KMS-11 (cell line): ENCODE results near the gene SRP72.

Experiments used
- H2AFZ ChIP-seq: fragments of 200-600 bp; sonication (generic); 2 replicates; pipeline ENCODE4 v1.6.1; 2016; ENCODE audit warnings: antibody characterized with exemption, mixed run types, low read depth
- H3K27ac ChIP-seq: fragments of 200-600 bp; sonication (generic); 2 replicates; pipeline ENCODE4 v1.6.1; 2016; ENCODE audit warnings: mild to moderate bottlenecking, mixed run types
- H3K27me3 ChIP-seq: fragments of 200-600 bp; sonication (generic); 2 replicates; pipeline ENCODE4 v1.6.1; 2017; ENCODE audit warnings: mild to moderate bottlenecking, low read depth, mixed run types, moderate library complexity; ENCODE audit not compliant: insufficient read depth
- H3K36me3 ChIP-seq: fragments of 200-600 bp; sonication (generic); 2 replicates; pipeline ENCODE4 v1.6.1; 2017; ENCODE audit warnings: mild to moderate bottlenecking, mixed run types; ENCODE audit not compliant: insufficient read depth
- H3K4me1 ChIP-seq: fragments of 200-600 bp; sonication (generic); 2 replicates; pipeline ENCODE4 v1.6.1; 2016; ENCODE audit warnings: mild to moderate bottlenecking, low read depth, mixed run types; ENCODE audit not compliant: poor library complexity, severe bottlenecking
- H3K4me2 ChIP-seq: fragments of 200-600 bp; sonication (generic); 2 replicates; pipeline ENCODE4 v1.7.0; 2016; ENCODE audit warnings: mild to moderate bottlenecking, mixed run types
- H3K4me3 ChIP-seq: fragments of 200-600 bp; sonication (generic); IDR thresholded peaks from 2 replicates; pipeline ENCODE4 v1.6.1; 2017; ENCODE audit warnings: low read depth, low read length, mixed read lengths; ENCODE audit not compliant: insufficient read depth
- H3K79me2 ChIP-seq: fragments of 200-600 bp; sonication (generic); 2 replicates; pipeline ENCODE4 v1.6.1; 2016; ENCODE audit warnings: low read depth, mixed run types; ENCODE audit not compliant: insufficient read depth
- H3K9ac ChIP-seq: fragments of 200-600 bp; sonication (generic); 2 replicates; pipeline ENCODE4 v1.6.1; 2016; ENCODE audit warnings: mild to moderate bottlenecking, mixed run types
- H4K20me1 ChIP-seq: fragments of 200-600 bp; sonication (generic); 2 replicates; pipeline ENCODE4 v1.6.1; 2016; ENCODE audit warnings: mild to moderate bottlenecking, mixed run types; ENCODE audit not compliant: insufficient read depth
- TF ChIP-seq, protein P1 (sequence below): fragments of 200-600 bp; sonication (generic); conservative IDR thresholded peaks from 2 replicates; pipeline ENCODE4 v1.6.1; 2017; ENCODE audit warnings: low read depth, mild to moderate bottlenecking, antibody characterized with exemption, low read length, moderate library complexity, mixed read lengths

Gene SRP72

DNA sequence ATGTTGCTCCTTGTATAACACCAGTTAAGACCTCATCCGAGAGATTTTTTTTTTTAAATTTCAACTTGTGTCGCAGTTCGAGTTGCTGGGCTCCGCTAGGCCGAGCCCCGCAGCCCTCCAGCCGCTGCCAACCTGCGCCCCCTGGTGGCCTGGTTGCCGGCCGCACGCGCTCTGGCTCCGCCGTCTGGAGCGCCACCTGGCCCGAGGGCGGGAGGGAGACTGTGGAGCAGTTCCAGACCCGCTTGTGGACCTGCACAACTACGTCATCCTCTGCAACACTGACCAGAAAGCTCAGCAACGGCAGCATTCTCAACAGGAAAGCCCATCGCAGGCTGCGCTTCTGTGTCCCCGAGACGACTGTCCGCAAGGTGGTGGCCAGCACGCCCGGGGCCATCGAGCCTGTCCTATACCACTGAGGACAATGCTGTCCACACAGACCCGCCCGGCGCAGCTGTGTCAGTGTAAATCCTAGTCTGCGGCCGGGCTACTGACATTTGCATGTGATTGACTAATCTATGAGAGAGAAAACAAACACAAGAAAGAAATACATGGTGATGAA is 77.2 kb downstream of the SRP72 start:
- peaks cover 3% of the 10 kb centered on the region for H3K4me1 ChIP-seq
- peak overlapping the region; percentile 20; the same call in 1 of the 2 replicates for H3K9ac ChIP-seq
- peak overlapping the region; percentile 59 for H3K4me2 ChIP-seq
- H3K27me3 ChIP-seq, result no peaks in the 10 kb centered on the region
- TF ChIP-seq, protein P1, sequence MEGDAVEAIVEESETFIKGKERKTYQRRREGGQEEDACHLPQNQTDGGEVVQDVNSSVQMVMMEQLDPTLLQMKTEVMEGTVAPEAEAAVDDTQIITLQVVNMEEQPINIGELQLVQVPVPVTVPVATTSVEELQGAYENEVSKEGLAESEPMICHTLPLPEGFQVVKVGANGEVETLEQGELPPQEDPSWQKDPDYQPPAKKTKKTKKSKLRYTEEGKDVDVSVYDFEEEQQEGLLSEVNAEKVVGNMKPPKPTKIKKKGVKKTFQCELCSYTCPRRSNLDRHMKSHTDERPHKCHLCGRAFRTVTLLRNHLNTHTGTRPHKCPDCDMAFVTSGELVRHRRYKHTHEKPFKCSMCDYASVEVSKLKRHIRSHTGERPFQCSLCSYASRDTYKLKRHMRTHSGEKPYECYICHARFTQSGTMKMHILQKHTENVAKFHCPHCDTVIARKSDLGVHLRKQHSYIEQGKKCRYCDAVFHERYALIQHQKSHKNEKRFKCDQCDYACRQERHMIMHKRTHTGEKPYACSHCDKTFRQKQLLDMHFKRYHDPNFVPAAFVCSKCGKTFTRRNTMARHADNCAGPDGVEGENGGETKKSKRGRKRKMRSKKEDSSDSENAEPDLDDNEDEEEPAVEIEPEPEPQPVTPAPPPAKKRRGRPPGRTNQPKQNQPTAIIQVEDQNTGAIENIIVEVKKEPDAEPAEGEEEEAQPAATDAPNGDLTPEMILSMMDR, result peak; percentile 98
- H3K4me3 ChIP-seq, result peak overlapping the region; percentile 60
- H2AFZ ChIP-seq, result peak overlapping the region; percentile 84
- H3K36me3 ChIP-seq, result no peaks in the 10 kb centered on the region
- no peaks in the 10 kb centered on the region for H3K79me2 ChIP-seq
- H3K27ac ChIP-seq, result no peak overlapping the region
- no peaks in the 10 kb centered on the region for H4K20me1 ChIP-seq

DNA sequence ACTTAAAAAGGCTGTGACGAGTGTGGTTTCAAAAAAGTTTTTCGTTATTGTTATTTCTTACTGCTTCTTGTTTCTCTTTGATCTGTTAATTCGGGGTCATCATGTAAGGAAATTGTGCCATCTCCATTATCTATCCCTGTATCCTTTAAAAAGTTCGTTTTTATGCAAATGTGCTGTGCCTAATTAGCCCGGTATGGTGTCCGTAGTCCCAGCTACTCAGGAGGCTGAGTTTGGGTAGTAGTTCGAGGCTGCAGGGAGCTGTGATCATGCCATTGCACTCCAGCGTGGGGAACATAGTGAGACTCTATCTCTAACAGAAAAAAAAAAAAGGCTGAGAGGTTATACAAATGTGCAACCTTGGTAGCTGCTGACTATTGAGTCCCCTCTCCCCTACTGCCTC is 83.2 kb downstream of the SRP72 start:
- Histone ChIP-seq H2AFZ (no peak overlapping the region), H3K4me2 (no peak overlapping the region), H3K9ac (no peak overlapping the region), H3K4me1 (no peaks in the 10 kb centered on the region), H3K4me3 (no peak overlapping the region), H3K27me3 (no peaks in the 10 kb centered on the region), H4K20me1 (no peaks in the 10 kb centered on the region), H3K79me2 (no peaks in the 10 kb centered on the region), H3K27ac (no peak overlapping the region), H3K36me3 (no peaks in the 10 kb centered on the region)
- TF ChIP-seq, protein P1, result no peak

DNA sequence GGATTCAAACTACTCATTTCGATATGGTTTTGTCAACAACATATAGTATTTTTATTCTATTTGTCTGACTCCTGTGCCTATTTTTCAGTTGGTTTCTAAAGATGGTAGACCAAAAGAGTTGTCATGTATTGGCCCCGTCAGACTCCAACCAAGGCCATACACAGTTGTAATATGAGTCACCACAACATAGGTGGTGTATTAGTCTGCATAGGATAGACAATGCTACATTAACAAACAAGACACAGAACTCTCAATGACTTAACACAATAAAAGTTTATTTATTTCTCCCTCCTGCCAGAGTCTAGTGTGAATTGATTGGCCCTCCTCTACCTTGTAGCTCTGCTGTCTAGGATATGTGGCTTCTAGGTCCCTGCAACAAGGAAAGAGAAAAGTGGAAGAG is 84.1 kb downstream of the SRP72 start:
- no peaks in the 10 kb centered on the region for H4K20me1 ChIP-seq
- H3K4me1 ChIP-seq, result no peaks in the 10 kb centered on the region
- no peak overlapping the region for H3K27ac ChIP-seq
- H3K9ac ChIP-seq, result no peak overlapping the region
- H3K36me3 ChIP-seq, result no peaks in the 10 kb centered on the region
- H2AFZ ChIP-seq, result no peak overlapping the region
- TF ChIP-seq, protein P1, result no peak
- H3K4me2 ChIP-seq, result no peak overlapping the region
- no peak overlapping the region for H3K4me3 ChIP-seq
- H3K27me3 ChIP-seq, result no peaks in the 10 kb centered on the region
- H3K79me2 ChIP-seq, result no peaks in the 10 kb centered on the region

DNA sequence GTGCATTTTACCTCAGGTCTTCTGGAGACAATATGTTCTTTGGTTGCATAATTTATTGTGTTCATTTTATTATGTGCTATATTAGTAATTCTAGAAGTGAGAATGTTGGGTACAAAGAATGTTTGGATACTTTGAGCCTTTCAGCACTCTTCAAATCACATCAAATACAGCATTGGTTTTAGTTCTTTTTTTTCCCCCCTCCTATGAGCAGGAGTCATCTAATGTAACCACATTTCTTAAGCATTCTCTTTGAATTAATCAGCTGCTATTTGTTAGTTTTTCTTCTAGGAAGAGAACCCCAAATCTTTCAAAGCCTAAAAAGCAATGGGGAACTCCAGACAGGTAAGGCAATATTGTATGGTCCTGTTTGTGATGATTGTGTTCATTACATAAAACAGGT is 84.9 kb downstream of the SRP72 start:
- no peak overlapping the region for H3K27ac ChIP-seq
- H3K4me1 ChIP-seq, result no peaks in the 10 kb centered on the region
- H3K79me2 ChIP-seq, result no peaks in the 10 kb centered on the region
- H2AFZ ChIP-seq, result no peak overlapping the region
- H3K36me3 ChIP-seq, result no peaks in the 10 kb centered on the region
- TF ChIP-seq, protein P1, result no peak
- no peak overlapping the region for H3K4me3 ChIP-seq
- H3K27me3 ChIP-seq, result no peaks in the 10 kb centered on the region
- H3K4me2 ChIP-seq, result no peak overlapping the region
- no peak overlapping the region for H3K9ac ChIP-seq
- H4K20me1 ChIP-seq, result no peaks in the 10 kb centered on the region
